Omental fat pad (tissue), 4 donors: ENCODE data around the gene ATG14. TPM values are rescaled to one million over a fixed set of nuclear protein-coding genes. Genes with fewer than 3 reads are reported as not detected.

Experiments used
- ATAC-seq: fragments of 150-250 bp; one replicate; pipeline ENCODE4 v1.9.1; 2016; ENCODE audit warnings: mild to moderate bottlenecking, moderate library complexity; ENCODE audit not compliant: low FRiP score
- DNase-seq: peaks from one replicate; pipeline ENCODE4 v3.0.0-alpha.2; 2019; ENCODE audit warnings: low spot score
- CTCF ChIP-seq, 3 donors: fragments of 450-650 bp; IDR thresholded peaks; one replicate each; pipeline ENCODE4 v1.5.1; 2016 to 2017; ENCODE audit warnings: antibody characterized with exemption in 3 of 3, mild to moderate bottlenecking in 3 of 3, moderate library complexity in 2 of 3
- total RNA-seq, 4 donors: library from RNA; depleted of rRNA; stranded (reverse); fragments of >200 nt; gene quantifications; one replicate each; pipeline ENCODE4 v1.1.0, GENCODE V29; 2016

The ATG14 gene
- total RNA-seq, 4 donors from 2014 or later = 7.3 to 14.8 (median 8.0) TPM

GRCh38 chr14:55333711-55334485 lies 77.7 kb downstream of the ATG14 start:
- TF ChIP-seq CTCF (IDR thresholded peaks at IDR 0.05) = no peak
- DNase-seq (no peak), ATAC-seq (no peak)

- TF ChIP-seq CTCF (IDR thresholded peaks at IDR 0.05) = no peak
- DNase-seq (no peak), ATAC-seq (no peak)
Measured at GRCh38 chr14:55332654-55333570, 78.7 kb downstream of the ATG14 start.

GRCh38 chr14:55329999-55330710 lies 81.5 kb downstream of the ATG14 start:
- ATAC-seq (no peak), DNase-seq (no peak)
- TF ChIP-seq CTCF (IDR thresholded peaks at IDR 0.05) = no peak

- no peak for DNase-seq
- no peak for ATAC-seq
- TF ChIP-seq CTCF (IDR thresholded peaks at IDR 0.05) = no peak
Measured at GRCh38 chr14:55328317-55328716, 83.3 kb downstream of the ATG14 start.

GRCh38 chr14:55327179-55327578 lies 84.5 kb downstream of the ATG14 start:
- no peak for TF ChIP-seq CTCF (IDR thresholded peaks at IDR 0.05)
- no peak for ATAC-seq

GRCh38 chr14:55324812-55325211 lies 86.8 kb downstream of the ATG14 start:
- ATAC-seq = no peak

More at GRCh38 chr14:55327179-55327578, 84.5 kb downstream of the ATG14 start:
- DNase-seq = no peak

More at GRCh38 chr14:55324812-55325211, 86.8 kb downstream of the ATG14 start:
- DNase-seq = no peak
- no peak for TF ChIP-seq CTCF (IDR thresholded peaks at IDR 0.05)
